K562 treated with DMSO at 1 percent for 48 hours (cell line): ENCODE data around the gene TRPC1. TPM values are rescaled to one million over a fixed set of nuclear protein-coding genes. Genes with fewer than 3 reads are reported as not detected.

Experiments used
- total RNA-seq: library from RNA; unstranded; fragments of 300-600 nt; gene quantifications from 2 replicates; pipeline ENCODE4 v1.2.3, GENCODE V29; 2022; ENCODE audit warnings: low replicate concordance; ENCODE audit errors: extremely low read depth

The TRPC1 gene
- total RNA-seq, result not detected in 2 replicates

DNA sequence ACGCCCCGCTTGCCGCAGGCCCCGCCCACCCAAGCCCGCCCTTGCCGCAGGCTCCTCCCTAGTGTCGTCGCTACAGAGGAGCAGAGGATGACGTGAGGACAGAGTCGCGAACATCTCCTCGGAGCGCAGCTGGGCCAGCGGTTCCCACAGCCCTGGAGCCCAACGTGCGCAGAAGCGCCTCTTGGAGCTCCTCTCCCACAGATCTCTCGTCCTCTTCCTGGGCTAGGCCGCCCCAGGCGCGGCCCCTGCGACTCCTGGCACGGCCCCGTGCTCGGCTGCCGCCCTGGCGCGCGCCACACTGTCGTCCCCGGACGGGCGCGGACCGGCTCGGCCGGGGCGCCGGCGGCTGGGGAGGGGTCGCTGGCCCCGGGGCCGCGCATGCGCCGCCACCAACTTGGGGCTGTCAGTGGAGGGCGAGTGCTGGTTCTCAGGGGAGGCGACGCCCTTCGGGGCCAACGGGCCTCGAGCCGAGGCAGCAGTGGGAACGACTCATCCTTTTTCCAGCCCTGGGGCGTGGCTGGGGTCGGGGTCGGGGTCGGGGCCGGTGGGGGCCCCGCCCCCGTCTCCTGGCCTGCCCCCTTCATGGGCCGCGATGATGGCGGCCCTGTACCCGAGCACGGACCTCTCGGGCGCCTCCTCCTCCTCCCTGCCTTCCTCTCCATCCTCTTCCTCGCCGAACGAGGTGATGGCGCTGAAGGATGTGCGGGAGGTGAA lies at the start of gene TRPC1:
TRPC1 (plus strand) TSS at position 67 of the 714 bp plus-strand sequence; CDS start at position 593, 526 bp downstream.

Other genes starting within 250 kb of the TRPC1 start
- gene ATR, start 145.3 kb upstream of the TRPC1 start, total RNA-seq, result not detected in 2 replicates
- gene PLS1, start 127.6 kb upstream of the TRPC1 start, total RNA-seq, result not detected in 2 replicates
- not detected in 2 replicates for gene PCOLCE2, start 165.0 kb downstream of the TRPC1 start, total RNA-seq
- not detected in 2 replicates for gene PAQR9, start 239.6 kb downstream of the TRPC1 start, total RNA-seq